T follicular helper cell (primary cell): Measurements from ENCODE around the gene SPDYE2B.
"Not testable (repeated sequence)": the region's sequence is repeated elsewhere in the genome, so short reads cannot be mapped to it uniquely, and the experiment has no call there.

Experiments
- DNase-seq: peaks from one replicate; pipeline ENCODE4 v3.0.0-alpha.2; 2020; ENCODE audit warnings: low read depth
- total RNA-seq, 2 experiments: gene quantifications; one replicate each; lab custom pipeline; 2026; lab: John Stamatoyannopoulos, UW

Gene SPDYE2B, protein sequence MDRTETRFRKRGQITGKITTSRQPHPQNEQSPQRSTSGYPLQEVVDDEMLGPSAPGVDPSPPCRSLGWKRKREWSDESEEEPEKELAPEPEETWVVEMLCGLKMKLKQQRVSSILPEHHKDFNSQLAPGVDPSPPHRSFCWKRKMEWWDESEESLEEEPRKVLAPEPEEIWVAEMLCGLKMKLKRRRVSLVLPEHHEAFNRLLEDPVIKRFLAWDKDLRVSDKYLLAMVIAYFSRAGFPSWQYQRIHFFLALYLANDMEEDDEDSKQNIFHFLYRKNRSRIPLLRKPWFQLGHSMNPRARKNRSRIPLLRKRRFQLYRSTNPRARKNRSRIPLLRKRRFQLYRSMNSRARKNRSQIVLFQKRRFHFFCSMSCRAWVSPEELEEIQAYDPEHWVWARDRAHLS
- total RNA-seq, result 0 reads per million in 2 experiments

GRCh38 chr7:102649924-102650323, at the start of gene SPDYE2B:
Gene SPDYE2B, plus strand, starts transcription at chr7:102650319. Its CDS starts 2,030 bp downstream, at chr7:102652349.
- DNase-seq, result not testable (repeated sequence)

DNA sequence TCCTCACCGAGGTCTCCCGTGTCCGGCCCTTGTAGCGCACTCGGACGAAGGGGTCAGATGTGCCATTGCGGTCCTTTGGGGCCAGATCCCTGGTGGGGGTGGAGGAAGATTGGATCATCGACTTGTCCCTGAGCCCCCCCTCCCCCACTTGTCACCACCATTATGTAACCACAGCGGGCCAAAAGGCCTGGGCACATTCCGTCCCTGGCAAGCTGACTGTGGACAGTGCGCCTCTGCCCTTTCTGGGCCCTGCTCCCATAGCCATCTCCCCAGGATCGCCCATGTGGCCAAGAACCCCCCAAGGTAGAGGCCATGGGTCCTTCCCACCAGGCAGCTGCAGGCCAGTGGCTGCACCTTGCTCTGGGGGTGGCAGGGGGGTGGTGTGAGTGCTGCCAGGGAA, 47.8 kb upstream of the SPDYE2B start:
- not testable (repeated sequence) for DNase-seq

DNA sequence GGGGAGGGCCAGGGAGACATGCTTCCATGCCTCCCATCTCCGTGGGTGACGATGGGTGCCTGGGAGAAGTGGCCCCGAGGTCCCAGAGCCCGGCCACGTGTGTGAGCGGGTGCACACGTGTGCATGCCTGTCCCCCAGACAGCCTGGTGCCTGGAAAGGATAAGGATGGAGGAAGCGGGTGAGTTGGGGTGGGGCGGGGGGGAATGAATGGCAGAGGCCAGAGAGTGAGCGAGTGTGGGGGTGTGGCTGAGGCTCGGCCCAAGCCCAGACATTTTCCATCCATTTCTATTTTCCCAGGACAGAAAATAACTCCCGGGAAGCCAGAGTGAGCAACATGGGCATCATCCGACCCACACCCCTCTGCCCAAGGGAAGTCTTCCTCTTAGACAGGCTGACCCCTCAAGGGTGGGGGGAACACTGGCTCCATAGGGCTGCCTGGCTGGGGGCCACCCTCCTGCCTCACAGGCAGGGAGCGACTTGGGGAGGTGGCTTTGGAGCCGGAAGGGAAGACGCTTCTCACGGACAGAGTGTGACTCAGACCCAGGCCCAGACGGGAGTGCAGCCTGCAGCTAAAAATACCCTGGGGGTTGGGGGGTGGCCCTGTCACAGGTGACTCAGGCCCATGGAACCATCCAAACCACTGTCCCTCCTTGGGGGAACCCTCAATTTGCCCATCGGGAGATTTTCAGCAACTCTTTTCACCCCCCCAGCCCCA, 45.5 kb upstream of the SPDYE2B start:
- not testable (repeated sequence) for DNase-seq

DNA sequence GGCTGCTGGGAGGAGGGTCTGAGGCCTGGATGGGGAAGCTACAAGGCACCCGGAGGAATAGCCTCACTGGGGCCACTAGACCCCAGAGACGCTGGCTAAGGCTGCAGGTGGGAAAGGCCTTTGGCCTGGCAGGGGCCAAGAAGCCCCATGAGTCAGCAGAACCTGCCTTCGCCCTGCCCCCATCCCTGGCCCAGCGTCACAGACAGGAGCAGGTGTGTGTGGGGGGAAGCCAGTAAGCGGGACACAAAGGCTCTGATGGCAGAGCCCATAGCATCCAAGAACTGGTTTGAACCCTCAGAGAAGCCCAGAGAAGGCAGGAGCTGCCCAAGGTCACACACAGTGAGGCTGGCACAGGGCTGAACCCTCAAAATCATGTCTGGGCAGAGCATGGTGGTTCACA, 43.3 kb upstream of the SPDYE2B start:
- DNase-seq, result not testable (repeated sequence)

DNA sequence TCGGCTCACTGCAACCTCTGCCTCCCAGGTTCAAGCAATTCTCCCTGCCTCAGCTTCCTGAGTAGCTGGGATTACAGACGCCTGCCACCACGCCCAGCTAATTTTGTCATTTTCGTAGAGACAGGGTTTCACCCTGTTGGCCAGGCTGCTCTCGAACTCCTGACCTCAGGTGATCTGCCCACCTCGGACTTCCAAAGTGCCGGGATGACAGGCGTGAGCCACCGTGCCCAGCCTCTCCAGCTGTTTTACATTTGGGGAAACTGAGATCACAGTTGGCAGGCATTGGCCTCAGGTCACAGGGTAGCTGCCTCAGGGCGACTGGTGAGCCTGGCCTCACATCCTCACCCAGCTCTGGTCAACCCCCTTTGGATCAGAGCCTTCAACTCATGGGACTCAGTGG, 40.4 kb upstream of the SPDYE2B start:
- not testable (repeated sequence) for DNase-seq

DNA sequence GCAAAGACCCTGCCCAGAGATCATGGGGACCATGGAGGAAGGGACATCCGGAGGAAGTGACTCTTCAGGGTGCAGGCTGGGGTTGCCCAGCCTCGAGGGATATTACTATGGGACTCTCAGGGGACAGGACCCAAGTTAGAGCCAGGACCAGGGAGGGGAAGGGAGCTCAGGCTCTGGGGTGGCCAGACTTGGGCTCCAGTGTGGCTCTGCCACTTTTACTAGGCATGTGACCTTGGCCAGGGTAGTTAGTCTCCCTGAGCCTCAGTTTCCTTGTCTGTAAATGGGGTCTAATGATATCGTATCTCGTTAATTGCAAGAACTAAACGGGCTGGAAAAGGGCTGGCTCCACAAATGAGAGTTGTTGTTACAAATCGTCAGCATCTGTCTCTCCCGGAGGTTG, 39.7 kb upstream of the SPDYE2B start:
- not testable (repeated sequence) for DNase-seq

GRCh38 chr7:102611013-102611674, 39.0 kb upstream of the SPDYE2B start:
- not testable (repeated sequence) for DNase-seq

DNA sequence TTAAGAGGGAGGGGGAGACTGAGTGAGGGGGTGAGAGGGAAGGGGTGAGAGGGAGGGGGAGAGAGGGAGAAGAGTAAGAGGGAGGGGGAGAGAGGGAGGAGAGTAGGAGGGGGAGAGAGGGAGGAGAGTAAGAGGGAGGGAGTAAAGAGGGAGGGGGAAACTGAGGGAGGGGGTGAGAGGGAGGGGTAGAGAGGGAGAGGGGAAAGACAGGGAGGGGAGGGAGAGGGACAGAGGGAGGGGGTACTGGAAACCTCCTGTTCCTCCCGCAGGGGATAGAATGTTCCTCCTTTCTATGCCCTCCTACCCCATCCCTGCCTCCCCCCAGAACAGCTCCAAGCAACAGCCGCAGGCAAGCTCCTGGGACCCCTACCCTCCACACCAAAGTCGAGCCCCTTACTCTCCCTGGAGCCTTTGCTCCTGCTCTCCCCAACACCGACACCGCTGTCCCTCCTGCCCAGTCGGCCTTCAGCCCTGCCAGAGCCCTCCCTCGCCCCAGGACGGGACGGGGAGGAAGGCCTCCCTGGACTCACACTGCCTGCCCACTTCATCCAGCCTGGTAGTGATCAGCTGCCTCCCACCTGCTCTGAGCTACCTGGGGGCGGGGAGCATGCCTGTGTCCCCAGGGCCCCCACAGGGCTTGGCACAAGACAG, 38.3 kb upstream of the SPDYE2B start:
- DNase-seq, result not testable (repeated sequence)

DNA sequence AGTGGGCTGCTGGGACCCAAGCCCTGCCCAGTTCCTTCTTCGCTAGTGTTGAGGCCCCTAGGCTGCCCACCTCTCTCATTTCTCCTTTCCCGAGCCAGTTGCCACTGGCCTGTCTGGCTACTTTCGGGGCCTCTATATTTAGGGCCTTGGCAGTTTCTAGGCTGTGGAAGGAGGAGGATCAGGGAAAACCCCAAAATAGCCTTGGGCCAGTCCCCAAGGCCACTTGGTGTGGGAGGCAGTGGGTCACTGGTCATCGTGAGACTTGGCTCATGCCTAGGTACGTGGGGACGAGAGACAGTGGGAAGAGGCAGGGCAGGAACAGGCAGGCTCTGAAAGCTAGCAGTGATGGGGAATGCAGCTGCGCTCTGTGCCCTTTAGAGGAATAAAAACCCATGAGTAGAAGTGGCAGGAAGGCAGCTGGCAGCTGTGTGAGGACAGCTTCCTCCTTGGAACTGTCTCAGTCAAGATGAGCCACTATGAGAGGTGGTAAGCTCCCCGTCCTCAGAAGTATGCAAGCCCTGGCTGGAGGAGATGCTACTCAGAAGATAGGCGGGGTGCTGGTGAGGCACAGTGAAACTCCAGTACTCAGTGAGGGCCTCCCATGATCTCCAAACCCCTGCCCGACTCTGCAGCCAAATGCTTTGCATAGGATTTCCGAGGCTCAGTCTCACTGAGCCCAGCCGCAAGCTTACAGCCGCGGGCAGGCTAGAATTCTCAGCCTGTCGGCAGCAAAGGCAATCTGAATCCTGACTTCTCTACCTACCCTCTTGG, 36.4 kb upstream of the SPDYE2B start:
- DNase-seq, result not testable (repeated sequence)

- not testable (repeated sequence) for DNase-seq
These were observed 35.8 kb upstream of the SPDYE2B start for GRCh38 chr7:102614346-102614697.

GRCh38 chr7:102614873-102615272, 35.2 kb upstream of the SPDYE2B start:
- DNase-seq, result not testable (repeated sequence)

DNA sequence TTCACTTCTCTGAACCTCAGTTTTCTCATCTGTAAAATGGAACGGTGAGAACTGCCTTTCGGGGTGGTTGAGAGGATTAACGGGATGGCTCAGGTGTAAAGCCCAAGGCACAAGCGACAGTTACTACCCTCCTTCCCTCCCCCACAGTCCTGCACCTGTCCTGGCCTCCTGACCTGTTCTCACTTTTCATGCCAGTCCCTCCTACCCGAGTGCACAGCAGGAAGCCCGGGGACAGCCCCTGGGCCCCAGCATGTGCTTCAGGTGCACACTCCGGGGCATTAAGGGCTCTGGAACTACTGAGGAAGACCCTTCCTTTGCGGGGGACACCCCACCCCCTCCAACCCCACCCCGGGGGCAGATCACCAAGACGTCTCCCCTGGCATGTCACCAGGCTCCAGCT, 34.2 kb upstream of the SPDYE2B start:
- not testable (repeated sequence) for DNase-seq

- DNase-seq, result peak; percentile 24
These were observed 33.5 kb upstream of the SPDYE2B start, which contains the start of gene RASA4 for GRCh38 chr7:102616507-102617125. Gene RASA4, minus strand, starts transcription at chr7:102616756. Its CDS starts 67 bp downstream, at chr7:102616689.

DNA sequence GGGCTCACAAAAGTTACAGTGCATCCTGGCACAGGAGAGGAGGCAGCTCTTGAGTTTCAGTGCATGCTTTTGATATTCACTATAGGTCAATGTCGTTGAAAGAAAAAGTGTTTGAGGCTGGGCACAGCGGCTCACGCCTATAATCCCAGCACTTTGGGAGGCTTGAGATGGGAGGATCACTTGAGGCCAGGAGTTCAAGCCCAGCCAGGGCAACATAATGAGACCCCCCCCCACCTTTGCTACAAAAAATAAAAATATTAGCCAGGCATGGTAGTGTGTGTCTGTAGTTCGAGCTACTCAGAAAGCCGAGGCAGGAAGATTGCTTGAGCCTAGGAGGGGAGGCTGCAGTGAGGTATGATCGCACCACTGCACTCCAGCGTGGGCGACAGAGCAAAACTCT, 32.0 kb upstream of the SPDYE2B start:
- DNase-seq, result not testable (repeated sequence)

DNA sequence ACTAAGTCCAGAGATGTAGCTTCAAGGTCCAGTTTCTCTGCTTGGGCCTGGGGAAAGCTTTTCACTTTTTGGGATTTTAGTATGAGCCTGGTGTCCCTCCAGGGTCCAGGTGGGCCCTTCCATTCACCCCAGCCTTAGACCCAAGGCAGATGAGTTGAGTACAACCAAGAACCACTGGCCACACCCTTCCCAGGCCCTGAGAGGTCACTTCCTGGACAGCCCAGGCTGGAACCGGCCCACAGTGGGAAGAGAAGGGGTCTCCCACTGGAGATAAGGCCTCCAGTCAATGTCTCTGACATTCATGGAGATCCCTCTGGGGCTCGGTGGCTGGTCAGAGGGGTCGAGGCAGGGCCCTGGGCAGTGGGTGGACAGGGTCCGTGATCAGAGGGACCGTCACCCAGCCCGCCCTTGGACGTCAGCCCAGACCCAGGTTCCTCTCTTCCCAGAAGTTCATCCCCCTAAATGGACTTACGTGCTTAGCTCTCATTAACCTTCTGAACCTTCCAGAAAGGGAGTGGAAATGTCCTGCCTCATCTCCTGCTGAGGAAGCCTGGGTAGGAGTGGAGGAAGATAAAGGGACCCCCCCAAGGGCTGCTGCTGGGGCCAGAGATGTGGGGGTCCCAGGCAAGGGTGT, 22.7 kb upstream of the SPDYE2B start:
- not testable (repeated sequence) for DNase-seq

DNA sequence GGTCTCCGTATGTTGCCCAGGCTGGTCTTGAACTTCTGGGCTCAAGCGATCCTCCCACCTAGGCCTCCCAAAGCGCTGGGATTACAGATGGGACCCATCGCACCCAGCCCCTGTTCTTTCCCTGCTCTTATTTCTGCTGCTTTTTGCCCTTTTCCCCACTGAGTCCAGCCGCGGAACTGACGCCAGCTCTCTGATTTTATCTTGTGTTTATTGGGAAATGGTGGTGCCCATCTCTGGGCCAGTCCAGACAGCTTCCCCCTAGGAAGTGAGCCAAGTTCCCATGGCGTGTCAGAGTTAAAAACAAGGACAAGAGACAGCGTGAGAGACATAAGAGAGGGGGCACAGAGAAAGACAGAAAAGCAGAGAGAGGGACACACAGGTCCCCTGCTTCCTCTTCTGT, 19.5 kb upstream of the SPDYE2B start:
- DNase-seq, result not testable (repeated sequence)

DNA sequence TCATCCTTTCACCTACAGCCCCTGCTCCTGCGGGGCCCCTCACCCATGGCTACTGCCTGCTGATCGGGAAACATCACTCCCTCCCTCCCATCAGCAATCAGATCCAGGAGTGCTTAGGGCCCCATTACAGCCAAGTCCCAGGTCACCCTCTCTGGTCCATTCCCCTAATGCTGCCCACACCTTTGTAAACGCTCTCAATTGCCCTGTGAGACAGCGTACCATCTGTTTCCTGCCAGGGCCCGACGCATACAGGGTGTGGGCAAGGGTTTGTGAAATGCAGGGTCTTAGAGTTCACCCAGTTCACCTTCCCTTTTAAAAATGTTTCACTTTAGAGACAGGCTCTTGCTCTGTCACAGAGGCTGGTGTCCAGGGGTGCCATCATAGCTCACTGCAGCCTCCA, 15.8 kb upstream of the SPDYE2B start:
- DNase-seq, result not testable (repeated sequence)

- DNase-seq, result not testable (repeated sequence)
These were observed 14.8 kb upstream of the SPDYE2B start for GRCh38 chr7:102635354-102635753.

- not testable (repeated sequence) for DNase-seq
These were observed 13.2 kb upstream of the SPDYE2B start for GRCh38 chr7:102636956-102637355.

DNA sequence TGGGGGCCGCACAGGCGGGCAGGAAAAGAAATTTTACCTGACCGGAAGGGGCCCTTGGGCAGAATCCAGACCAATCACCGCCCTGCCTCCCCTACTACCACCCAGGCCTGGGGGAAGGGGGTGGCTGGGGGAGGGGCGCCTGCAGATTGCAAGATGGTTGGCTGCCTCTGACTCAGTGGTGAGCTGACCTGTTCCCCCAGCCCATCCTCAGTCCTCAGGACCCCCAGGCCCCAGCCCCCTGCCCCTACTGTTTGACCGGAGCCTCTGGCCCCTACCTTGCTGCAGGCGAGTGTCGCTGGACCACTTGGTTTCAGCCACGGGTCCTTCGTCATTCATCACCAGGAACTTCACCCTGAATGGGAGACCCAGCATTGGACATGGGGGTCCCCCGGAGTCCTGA, 11.3 kb upstream of the SPDYE2B start:
- not testable (repeated sequence) for DNase-seq
